Loucy (cell line): Measurements from ENCODE around the gene MICA.
"Not testable (repeated sequence)": the region's sequence is repeated elsewhere in the genome, so short reads cannot be mapped to it uniquely, and the experiment has no call there.

Experiments used
- H2AFZ ChIP-seq: fragments of 200-600 bp; sonication (generic); 2 replicates; pipeline ENCODE4 v1.6.0; 2016; ENCODE audit warnings: antibody characterized with exemption, mild to moderate bottlenecking, low read length, moderate library complexity
- H3F3A ChIP-seq: fragments of 200-600 bp; 2 replicates; pipeline ENCODE4 v1.6.0; 2016; ENCODE audit warnings: antibody characterized with exemption, low read depth, mild to moderate bottlenecking
- H3K27me3 ChIP-seq: fragments of 200-600 bp; sonication (generic); 2 replicates; pipeline ENCODE4 v1.6.1; 2014; ENCODE audit warnings: low read length, mild to moderate bottlenecking; ENCODE audit not compliant: insufficient read depth, poor library complexity, severe bottlenecking
- H3K36me3 ChIP-seq: fragments of 200-600 bp; sonication (generic); 2 replicates; pipeline ENCODE4 v1.6.1; 2016; ENCODE audit warnings: low read length; ENCODE audit not compliant: insufficient read depth
- H3K4me1 ChIP-seq: fragments of 200-600 bp; sonication (generic); 2 replicates; pipeline ENCODE4 v1.5.1; 2014; ENCODE audit warnings: low read length, mild to moderate bottlenecking; ENCODE audit not compliant: insufficient read depth, poor library complexity, severe bottlenecking
- H3K4me2 ChIP-seq: fragments of 200-600 bp; sonication (generic); 2 replicates; pipeline ENCODE4 v1.6.0; 2014; ENCODE audit warnings: antibody characterized with exemption, low read length, low read depth, mild to moderate bottlenecking; ENCODE audit not compliant: poor library complexity, severe bottlenecking
- H3K4me3 ChIP-seq: fragments of 200-600 bp; sonication (generic); 2 replicates; pipeline ENCODE4 v1.5.1; 2014; ENCODE audit warnings: low read length, mild to moderate bottlenecking, mixed read lengths; ENCODE audit not compliant: poor library complexity, severe bottlenecking
- H3K79me2 ChIP-seq: fragments of 200-600 bp; sonication (generic); 2 replicates; pipeline ENCODE4 v1.6.1; 2014; ENCODE audit warnings: low read length; ENCODE audit not compliant: insufficient read depth
- H3K9ac ChIP-seq: fragments of 200-600 bp; sonication (generic); 2 replicates; pipeline ENCODE4 v1.6.0; 2014; ENCODE audit warnings: mild to moderate bottlenecking, low read depth, low read length, moderate library complexity; ENCODE audit not compliant: poor library complexity, severe bottlenecking
- H3K9me2 ChIP-seq: fragments of 200-600 bp; sonication (generic); replicated peaks from 2 replicates; pipeline ENCODE4 v1.6.1; 2016; ENCODE audit warnings: low read depth, low read length, mixed read lengths
- H3K9me3 ChIP-seq: fragments of 200-600 bp; sonication (generic); 2 replicates; pipeline ENCODE4 v1.6.1; 2014; ENCODE audit warnings: mild to moderate bottlenecking, antibody characterized with exemption, low read length, low read depth; ENCODE audit not compliant: insufficient read depth
- H4K20me1 ChIP-seq: fragments of 200-600 bp; sonication (generic); 2 replicates; pipeline ENCODE4 v1.6.0; 2014; ENCODE audit warnings: antibody characterized with exemption, low read length, mild to moderate bottlenecking; ENCODE audit not compliant: insufficient read depth, poor library complexity, severe bottlenecking
- EZH2phosphoT487 ChIP-seq: fragments of 200-600 bp; IDR thresholded peaks from 2 replicates; pipeline ENCODE4 v1.6.1; 2018; ENCODE audit warnings: antibody characterized with exemption, mild to moderate bottlenecking, moderate library complexity, borderline replicate concordance
- TF ChIP-seq, protein P1 (sequence below): fragments of 200-600 bp; sonication (generic); conservative IDR thresholded peaks from 2 replicates; pipeline ENCODE4 v1.5.1; 2014; ENCODE audit warnings: mild to moderate bottlenecking, antibody characterized with exemption, low read length

MICA gene

GRCh38 chr6:31405996-31406395, 2.6 kb downstream of the MICA start:
- Histone ChIP-seq H4K20me1 (peaks cover 45% of the 10 kb centered on the region), H3K27me3 (no peaks in the 10 kb centered on the region), H3K4me2 (peak overlapping the region; percentile 33), H3K9me2 (no peaks in the 10 kb centered on the region), H3K9me3 (no peaks in the 10 kb centered on the region), H3K9ac (peak overlapping the region; percentile 8), H3F3A (0 out of 2 replicates have a peak, but pooled peaks cover 7% of the 10 kb centered on the region), H3K79me2 (peaks cover 86% of the 10 kb centered on the region), H3K4me1 (peaks cover 40% of the 10 kb centered on the region), H2AFZ (no peak overlapping the region), H3K36me3 (peaks cover 6% of the 10 kb centered on the region; the same call in 1 of the 2 replicates), H3K4me3 (no peak overlapping the region)
- TF ChIP-seq, protein P1, sequence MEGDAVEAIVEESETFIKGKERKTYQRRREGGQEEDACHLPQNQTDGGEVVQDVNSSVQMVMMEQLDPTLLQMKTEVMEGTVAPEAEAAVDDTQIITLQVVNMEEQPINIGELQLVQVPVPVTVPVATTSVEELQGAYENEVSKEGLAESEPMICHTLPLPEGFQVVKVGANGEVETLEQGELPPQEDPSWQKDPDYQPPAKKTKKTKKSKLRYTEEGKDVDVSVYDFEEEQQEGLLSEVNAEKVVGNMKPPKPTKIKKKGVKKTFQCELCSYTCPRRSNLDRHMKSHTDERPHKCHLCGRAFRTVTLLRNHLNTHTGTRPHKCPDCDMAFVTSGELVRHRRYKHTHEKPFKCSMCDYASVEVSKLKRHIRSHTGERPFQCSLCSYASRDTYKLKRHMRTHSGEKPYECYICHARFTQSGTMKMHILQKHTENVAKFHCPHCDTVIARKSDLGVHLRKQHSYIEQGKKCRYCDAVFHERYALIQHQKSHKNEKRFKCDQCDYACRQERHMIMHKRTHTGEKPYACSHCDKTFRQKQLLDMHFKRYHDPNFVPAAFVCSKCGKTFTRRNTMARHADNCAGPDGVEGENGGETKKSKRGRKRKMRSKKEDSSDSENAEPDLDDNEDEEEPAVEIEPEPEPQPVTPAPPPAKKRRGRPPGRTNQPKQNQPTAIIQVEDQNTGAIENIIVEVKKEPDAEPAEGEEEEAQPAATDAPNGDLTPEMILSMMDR, result no peak
- no peak for TF ChIP-seq EZH2phosphoT487

- Histone ChIP-seq H4K20me1 (peaks cover 42% of the 10 kb centered on the region), H3K9me3 (no peaks in the 10 kb centered on the region), H2AFZ (no peak overlapping the region), H3K79me2 (peaks cover 78% of the 10 kb centered on the region), H3K9ac (peak overlapping the region; percentile 17), H3K36me3 (peaks cover 24% of the 10 kb centered on the region; the same call in 1 of the 2 replicates), H3K27me3 (no peaks in the 10 kb centered on the region), H3F3A (no peaks in the 10 kb centered on the region), H3K4me1 (peaks cover 24% of the 10 kb centered on the region), H3K4me3 (no peak overlapping the region), H3K4me2 (peak overlapping the region; percentile 42), H3K9me2 (no peaks in the 10 kb centered on the region)
- TF ChIP-seq, protein P1, result no peak
- no peak for TF ChIP-seq EZH2phosphoT487
Observed at GRCh38 chr6:31407699-31408098, 4.3 kb downstream of the MICA start.

DNA sequence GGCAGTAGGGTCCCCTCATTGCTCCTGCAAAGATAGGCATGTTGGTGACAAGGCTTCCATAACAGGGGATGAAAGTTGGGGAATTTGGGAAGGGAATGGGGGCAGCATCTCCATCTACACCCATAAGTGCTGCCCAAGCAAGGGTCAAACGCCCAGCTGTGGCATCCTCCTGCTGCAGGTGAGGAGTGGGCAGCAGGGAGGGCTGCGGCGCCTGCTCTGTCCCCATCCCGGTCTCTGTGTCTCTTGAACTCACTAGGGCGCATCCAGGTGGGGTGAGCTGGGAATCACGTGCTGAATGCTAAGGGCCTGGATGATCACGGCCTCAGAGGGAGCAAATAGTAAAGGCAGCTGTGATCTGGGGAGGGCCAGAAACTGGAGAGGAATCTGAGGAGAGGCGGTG, 9.1 kb downstream of the MICA start:
- H3K9ac ChIP-seq, result no peak overlapping the region
- H2AFZ ChIP-seq, result no peak overlapping the region
- no peaks in the 10 kb centered on the region for H3K9me3 ChIP-seq
- H3K4me2 ChIP-seq, result no peak overlapping the region
- no peaks in the 10 kb centered on the region for H3F3A ChIP-seq
- H3K79me2 ChIP-seq, result peaks cover 36% of the 10 kb centered on the region
- H3K27me3 ChIP-seq, result no peaks in the 10 kb centered on the region
- H3K4me3 ChIP-seq, result no peak overlapping the region
- peaks cover 59% of the 10 kb centered on the region; the same call in 1 of the 2 replicates for H3K36me3 ChIP-seq
- TF ChIP-seq, protein P1, result no peak
- no peak for TF ChIP-seq EZH2phosphoT487
- H3K4me1 ChIP-seq, result peaks cover 11% of the 10 kb centered on the region
- peaks cover 25% of the 10 kb centered on the region for H4K20me1 ChIP-seq
- no peaks in the 10 kb centered on the region for H3K9me2 ChIP-seq

GRCh38 chr6:31414148-31414770, 10.9 kb downstream of the MICA start:
- Histone ChIP-seq H3K79me2 (peaks cover 20% of the 10 kb centered on the region), H3K36me3 (peaks cover 59% of the 10 kb centered on the region; the same call in 1 of the 2 replicates)
- H3K4me2 ChIP-seq, H3K27me3 ChIP-seq, H2AFZ ChIP-seq, H3K9ac ChIP-seq, H3K4me3 ChIP-seq, H4K20me1 ChIP-seq, H3K4me1 ChIP-seq, H3K9me2 ChIP-seq, H3K9me3 ChIP-seq, H3F3A ChIP-seq: not testable (repeated sequence)
